Jurkat, Clone E6-1 (cell line): ENCODE results near the gene PDZD7.

Experiments
- DNase-seq: peaks from one replicate; pipeline ENCODE4 v3.0.0-alpha.2; 2011; ENCODE audit warnings: low read depth, low spot score
- H3K4me3 ChIP-seq: 2 replicates; pipeline ENCODE4 v1.5.1; 2011; ENCODE audit warnings: mild to moderate bottlenecking, low read length, control low read depth, moderate library complexity

PDZD7 gene

DNA sequence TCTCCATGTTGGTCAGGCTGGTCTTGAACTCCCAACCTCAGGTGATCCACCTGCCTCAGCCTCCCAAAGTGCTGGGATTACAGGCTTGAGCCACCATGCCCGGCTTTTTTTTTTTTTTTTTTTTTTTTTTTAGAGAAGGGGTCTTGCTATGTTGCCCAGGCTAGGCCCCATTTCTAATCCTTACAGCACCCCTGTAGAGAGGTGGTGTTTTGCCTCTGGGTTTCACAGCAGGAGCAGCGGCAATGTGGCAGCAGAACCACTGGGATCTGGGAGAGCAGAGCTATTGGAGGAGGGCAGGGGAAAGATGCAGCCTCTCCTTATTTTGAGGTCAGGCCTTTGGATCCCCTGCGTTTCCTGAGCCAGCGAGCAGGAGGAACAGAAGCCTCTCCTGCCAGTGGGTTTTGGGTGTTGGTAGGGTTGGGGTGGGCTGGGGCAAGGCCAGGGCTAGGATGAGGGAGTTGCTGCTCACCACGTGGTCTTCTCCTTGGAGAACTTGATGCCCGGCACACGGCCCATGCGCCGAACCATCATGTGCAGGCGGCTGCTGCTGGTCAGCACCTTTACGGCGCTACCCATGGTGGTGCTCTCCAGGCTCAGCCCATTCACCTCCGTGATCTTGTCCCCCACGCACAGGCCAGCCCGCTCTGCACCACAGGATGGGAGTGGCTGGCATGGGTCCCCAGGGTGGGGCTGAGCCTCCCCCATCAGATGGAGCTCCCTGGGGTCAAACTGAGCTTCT lies 7.8 kb downstream of the PDZD7 start:
- DNase-seq: no peak
- H3K4me3 ChIP-seq: no peak overlapping the region

- no peak overlapping the region for H3K4me3 ChIP-seq
- no peak for DNase-seq
Observed at GRCh38 chr10:101021692-101022251, 9.2 kb downstream of the PDZD7 start.

- no peak overlapping the region for H3K4me3 ChIP-seq
- no peak for DNase-seq
Observed at GRCh38 chr10:101021239-101021638, 9.7 kb downstream of the PDZD7 start.

GRCh38 chr10:101020427-101021075 lies 10.4 kb downstream of the PDZD7 start:
- no peak for DNase-seq
- no peak overlapping the region for H3K4me3 ChIP-seq

DNA sequence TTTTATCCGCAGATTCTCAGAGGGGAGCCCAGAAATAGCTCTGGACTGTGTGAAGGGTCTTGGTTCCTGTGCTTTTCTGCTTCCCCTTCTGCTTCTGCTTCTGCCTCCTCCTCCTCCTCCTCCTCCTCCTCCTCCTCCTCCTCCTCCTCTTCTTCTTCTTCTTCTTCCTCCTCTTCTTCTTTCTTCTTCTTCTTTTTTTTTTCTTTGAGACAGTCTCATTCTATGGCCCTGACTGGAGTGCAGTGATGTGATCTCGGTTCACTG lies 11.6 kb downstream of the PDZD7 start:
- DNase-seq: no peak
- H3K4me3 ChIP-seq: no peak overlapping the region

- H3K4me3 ChIP-seq: no peak overlapping the region
- DNase-seq: no peak
Observed at GRCh38 chr10:101018600-101019439, 12.1 kb downstream of the PDZD7 start.

DNA sequence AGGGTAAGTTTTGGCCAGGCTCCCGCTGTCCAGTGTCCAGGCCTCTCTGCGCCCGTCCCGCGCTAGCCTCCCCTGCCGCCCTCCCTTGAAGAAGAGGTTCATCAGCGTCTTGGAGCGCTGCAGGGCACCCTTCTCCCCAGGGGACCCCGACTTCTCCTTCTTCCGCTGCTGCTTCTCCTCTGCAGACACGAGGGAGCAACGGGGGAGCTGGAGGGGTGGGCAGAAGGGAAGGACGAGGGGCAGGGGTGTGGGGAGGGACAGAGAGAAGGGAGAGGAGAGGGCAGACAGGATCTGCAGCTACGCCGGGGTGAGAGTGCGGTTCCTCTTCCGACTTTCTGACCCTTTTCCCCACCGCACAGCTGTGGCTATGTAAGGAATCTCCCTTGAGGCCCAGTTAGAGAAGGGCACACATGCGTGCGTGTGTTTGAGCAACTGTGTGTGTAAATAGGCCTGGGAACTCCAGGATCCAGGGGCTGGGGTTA lies 12.8 kb downstream of the PDZD7 start:
- H3K4me3 ChIP-seq: no peak overlapping the region

DNA sequence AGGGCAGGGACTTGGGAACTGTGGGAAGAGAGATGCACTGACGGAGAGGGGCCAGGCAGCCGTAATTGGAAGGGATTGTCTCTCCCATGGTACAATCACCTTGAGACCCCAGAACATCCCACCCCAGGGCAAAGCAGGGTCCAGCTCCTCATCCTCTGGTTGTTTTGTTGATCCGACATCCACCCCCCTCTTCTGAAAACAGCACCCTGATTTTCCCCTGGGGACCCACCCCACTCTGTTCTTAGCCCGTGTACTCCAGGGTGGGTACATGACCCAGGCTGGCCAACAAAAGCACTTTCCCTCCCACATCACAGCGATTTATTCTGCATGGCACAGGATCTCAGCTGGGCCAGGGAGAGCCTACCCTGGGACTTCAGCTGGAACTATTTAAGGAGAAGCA lies 14.1 kb downstream of the PDZD7 start:
- DNase-seq: no peak

More for the DNA sequence above, 12.8 kb downstream of the PDZD7 start:
- DNase-seq: no peak

GRCh38 chr10:101015582-101015973 lies 15.4 kb downstream of the PDZD7 start:
- no peak overlapping the region for H3K4me3 ChIP-seq
- no peak for DNase-seq

More for the DNA sequence above, 14.1 kb downstream of the PDZD7 start:
- H3K4me3 ChIP-seq: no peak overlapping the region

- no peak for DNase-seq
Observed at GRCh38 chr10:101014966-101015581, 15.9 kb downstream of the PDZD7 start.

DNA sequence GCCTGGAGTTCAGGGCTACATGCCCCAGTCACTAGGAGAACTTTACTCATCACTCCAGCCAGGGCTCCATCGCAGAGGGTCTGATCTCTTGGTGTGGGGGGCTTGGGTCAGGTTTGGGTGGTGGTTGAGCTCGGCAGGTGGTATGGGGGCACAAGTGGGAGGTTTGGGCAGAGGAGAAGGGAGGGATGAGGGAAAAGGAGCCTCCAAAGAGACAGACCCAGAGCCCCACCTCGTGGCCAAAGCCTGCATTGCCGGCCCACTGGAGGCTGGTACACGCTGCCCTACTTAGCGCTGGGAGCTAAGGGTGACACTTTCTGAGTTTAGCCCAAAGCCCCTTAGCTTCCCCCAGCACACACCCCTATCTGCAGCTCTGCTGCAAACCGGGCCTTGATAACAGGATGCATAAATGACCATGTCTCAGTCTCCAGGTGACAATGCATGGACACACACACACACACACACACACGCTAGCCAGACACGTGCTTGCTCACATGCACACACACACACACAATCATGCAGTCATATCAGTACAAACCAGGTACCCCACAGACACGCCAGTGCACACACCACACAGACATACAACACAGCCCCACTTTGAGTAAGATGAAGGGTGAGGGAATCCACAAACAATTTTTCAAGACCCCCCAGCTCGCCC lies 16.6 kb downstream of the PDZD7 start:
- peak; percentile 23 for DNase-seq
- no peak overlapping the region for H3K4me3 ChIP-seq

More at GRCh38 chr10:101014966-101015581, 15.9 kb downstream of the PDZD7 start:
- H3K4me3 ChIP-seq: no peak overlapping the region

DNA sequence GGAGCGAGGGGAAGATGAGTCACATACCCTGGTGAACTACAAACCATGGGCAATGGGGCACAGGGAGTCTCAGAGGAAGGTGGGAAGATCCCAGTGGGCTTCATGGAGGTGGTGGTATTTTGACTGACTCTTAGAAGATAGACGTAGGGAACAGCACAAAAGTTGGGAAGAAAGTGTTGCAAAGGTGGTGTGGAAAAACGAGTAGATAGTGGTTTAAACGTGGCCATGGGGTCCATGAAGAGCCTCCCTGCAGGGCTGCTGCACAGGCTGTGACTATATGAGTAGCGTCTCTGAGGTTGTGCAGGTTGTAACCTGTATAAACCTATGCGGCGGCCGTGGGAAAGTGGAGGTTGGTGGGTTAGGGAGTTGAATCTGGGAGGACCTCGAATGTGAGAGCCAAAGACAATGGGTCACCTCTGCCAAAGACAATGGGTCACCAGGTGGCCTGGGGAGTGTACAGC lies 17.5 kb downstream of the PDZD7 start:
- DNase-seq: no peak
- H3K4me3 ChIP-seq: no peak overlapping the region

- no peak overlapping the region for H3K4me3 ChIP-seq
- peak; percentile 67 for DNase-seq
Observed at GRCh38 chr10:101012525-101013364, 18.2 kb downstream of the PDZD7 start.

DNA sequence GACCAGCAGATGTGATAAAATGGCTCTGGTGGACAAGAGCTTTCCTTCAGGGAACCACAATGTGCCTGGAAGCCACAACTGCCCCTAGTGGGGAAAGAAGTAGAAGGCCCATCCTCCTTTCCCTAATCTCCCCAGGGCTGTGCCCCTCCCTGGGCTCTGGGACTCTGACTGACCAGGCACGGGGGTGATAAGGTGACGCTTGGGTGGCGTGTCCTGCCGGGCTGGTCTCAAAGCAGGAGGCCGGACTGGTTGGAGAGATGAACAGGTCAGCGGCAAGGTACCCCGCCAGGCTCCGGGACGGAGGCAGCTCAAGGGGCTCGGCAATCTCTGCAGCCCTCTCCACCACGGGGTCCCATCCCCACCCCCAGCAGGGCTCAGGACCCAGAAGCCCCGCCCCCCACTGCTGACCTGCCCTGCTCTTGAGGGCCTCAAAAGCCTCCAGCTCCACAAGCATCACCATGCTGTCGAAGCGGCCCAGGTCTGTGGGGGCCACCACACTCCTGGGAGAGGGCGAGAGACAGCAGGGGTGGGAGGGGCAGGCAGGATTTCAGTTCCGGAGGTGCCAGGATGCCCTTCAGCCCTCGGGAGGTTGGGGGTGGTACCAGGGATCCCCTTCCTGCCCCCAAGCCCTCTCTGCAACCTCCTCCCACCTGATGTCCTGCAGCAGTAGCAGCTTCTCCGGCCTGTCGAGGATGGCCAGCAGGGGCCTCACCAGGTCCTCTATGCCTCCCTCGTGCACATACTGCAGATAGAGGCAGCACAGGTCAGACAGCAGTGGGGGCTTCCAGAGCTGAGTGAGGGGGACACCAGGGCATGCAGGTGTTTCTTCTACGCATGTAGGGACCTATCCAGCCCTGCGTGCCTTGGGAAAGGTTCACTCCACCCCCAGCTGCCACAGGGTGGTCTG lies 19.2 kb downstream of the PDZD7 start:
- no peak overlapping the region for H3K4me3 ChIP-seq
- no peak for DNase-seq

- H3K4me3 ChIP-seq: no peak overlapping the region
- no peak for DNase-seq
Observed at GRCh38 chr10:101010329-101010728, 20.6 kb downstream of the PDZD7 start.

GRCh38 chr10:101008823-101009423 lies 22.0 kb downstream of the PDZD7 start:
- no peak overlapping the region for H3K4me3 ChIP-seq
- no peak for DNase-seq
